Measurements from ENCODE around the gene C20orf144. TPM values are rescaled to one million over a fixed set of nuclear protein-coding genes. Genes with fewer than 3 reads are reported as not detected.

Gene C20orf144
- total and polyA plus RNA-seq, 11 donors, result 0.13 to 0.50 (median 0.15) TPM; not detected in 8

- Histone ChIP-seq H3K27me3 (no peaks in the 10 kb centered on the region), H3K9me3 (no peaks in the 10 kb centered on the region), H3K36me3 (peaks cover 0 to 37% (median 17%) of the 10 kb centered on the region in 9 donors), H3K4me3 (no peak overlapping the region), H3K27ac (no peak overlapping the region), H3K4me1 (peaks cover 0 to 17% (median 6%) of the 10 kb centered on the region in 12 donors)
- ATAC-seq (no peak), DNase-seq (no peak)
- 91 to 93% (median 93%) methylated on average over 6 to 10 of the region's 10 CpGs for WGBS, 4 donors
- TF ChIP-seq, protein P1, sequence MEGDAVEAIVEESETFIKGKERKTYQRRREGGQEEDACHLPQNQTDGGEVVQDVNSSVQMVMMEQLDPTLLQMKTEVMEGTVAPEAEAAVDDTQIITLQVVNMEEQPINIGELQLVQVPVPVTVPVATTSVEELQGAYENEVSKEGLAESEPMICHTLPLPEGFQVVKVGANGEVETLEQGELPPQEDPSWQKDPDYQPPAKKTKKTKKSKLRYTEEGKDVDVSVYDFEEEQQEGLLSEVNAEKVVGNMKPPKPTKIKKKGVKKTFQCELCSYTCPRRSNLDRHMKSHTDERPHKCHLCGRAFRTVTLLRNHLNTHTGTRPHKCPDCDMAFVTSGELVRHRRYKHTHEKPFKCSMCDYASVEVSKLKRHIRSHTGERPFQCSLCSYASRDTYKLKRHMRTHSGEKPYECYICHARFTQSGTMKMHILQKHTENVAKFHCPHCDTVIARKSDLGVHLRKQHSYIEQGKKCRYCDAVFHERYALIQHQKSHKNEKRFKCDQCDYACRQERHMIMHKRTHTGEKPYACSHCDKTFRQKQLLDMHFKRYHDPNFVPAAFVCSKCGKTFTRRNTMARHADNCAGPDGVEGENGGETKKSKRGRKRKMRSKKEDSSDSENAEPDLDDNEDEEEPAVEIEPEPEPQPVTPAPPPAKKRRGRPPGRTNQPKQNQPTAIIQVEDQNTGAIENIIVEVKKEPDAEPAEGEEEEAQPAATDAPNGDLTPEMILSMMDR (IDR thresholded peaks at IDR 0.05), result no peak
- no peak for TF ChIP-seq POLR2A (IDR thresholded peaks at IDR 0.05)
- intact Hi-C loops (cut with DNase I), result no loop called here
Measured at GRCh38 chr20:33656010-33656782, 5.9 kb upstream of the C20orf144 start.

DNA sequence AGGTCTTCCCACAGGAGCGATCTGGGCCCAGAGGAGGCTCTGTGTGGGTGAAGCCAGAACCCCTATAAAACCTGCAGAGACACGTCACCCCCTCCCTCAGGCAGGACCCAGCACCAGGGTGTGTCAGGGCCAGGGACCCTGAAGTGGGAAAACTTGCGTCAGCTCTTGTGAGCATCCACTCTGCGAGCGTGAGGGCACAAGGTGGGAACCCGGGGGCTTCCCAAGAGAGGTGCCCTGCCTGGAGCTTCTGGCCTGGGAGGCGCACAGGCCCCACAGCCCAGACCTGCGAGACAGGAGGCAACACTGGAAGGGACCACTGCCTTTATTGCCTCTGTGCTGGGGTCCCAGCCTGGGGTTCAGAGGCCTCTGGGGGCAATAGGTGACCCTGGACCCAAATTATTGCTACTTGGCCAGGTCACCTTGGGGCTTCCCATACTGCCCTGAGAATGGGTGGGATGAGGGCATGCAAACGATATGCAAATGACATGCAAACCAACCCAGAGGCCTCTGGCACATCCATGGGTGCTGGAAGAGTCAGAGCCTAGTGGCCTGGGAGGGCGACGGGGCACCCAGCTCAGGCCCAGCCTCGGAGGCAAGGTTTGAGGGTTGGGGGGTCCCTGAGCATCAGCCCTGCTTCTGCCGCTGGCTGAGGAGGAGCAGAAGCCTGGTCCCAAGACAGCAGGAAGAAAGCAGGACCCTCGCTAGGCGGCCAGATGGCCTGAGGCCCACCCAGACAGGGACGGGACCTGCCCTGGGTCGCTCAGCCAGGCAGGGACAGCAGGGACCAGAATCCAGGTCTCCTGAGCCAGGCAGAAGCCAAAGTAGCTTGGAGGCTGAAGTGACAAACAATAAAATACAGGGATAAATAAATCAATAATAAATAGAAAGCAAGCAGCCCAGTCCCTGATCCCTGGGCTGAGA lies 5.1 kb upstream of the C20orf144 start:
- WGBS, 4 donors, result 92 to 96% (median 95%) methylated on average over 12 to 17 of the region's 17 CpGs
- intact Hi-C loops (cut with DNase I), result no loop called here

DNA sequence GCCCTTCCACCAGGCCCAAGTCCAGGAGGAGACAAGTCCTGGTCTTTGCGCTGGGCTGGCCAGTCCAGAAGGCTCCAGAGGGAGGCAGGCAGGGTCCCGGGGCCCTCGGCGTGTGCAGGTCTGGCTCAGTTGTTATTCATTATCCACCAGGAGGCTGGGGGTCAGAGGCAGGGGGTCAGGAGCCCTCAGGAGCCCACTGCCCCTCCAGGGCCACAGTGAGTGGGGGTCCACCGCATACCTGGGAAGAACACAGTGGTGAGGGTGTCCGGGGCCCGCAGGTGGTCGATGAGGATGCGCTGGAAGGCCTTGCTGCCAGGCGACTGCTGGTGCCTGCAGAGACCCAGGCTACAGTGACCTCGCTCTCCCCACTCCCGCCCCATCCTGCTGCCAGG lies 4.4 kb upstream of the C20orf144 start:
- intact Hi-C loops (cut with DNase I), result no loop called here
- H3K27ac ChIP-seq, result no peak overlapping the region
- WGBS, 4 donors, result 93 to 98% (median 95%) methylated on average over 12 of the region's 12 CpGs
- peaks cover 0 to 20% (median 7%) of the 10 kb centered on the region in 12 donors for H3K4me1 ChIP-seq
- TF ChIP-seq, protein P1 (IDR thresholded peaks at IDR 0.05), result no peak
- TF ChIP-seq POLR2A (IDR thresholded peaks at IDR 0.05), result no peak
- peaks cover 0 to 37% (median 17%) of the 10 kb centered on the region in 9 donors for H3K36me3 ChIP-seq
- H3K9me3 ChIP-seq, result no peaks in the 10 kb centered on the region
- no peak overlapping the region for H3K4me3 ChIP-seq
- no peak for ATAC-seq
- no peak for DNase-seq
- no peaks in the 10 kb centered on the region for H3K27me3 ChIP-seq

More for the DNA sequence above, 5.1 kb upstream of the C20orf144 start:
- TF ChIP-seq, protein P1 (IDR thresholded peaks at IDR 0.05), result no peak
- no peak for TF ChIP-seq POLR2A (IDR thresholded peaks at IDR 0.05)
- H3K4me1 ChIP-seq, result peaks cover 0 to 17% (median 6%) of the 10 kb centered on the region in 12 donors
- H3K4me3 ChIP-seq, result no peak overlapping the region
- H3K27me3 ChIP-seq, result no peaks in the 10 kb centered on the region
- ATAC-seq (no peak), DNase-seq (no peak)
- peaks cover 0 to 37% (median 17%) of the 10 kb centered on the region in 9 donors for H3K36me3 ChIP-seq
- no peaks in the 10 kb centered on the region for H3K9me3 ChIP-seq
- H3K27ac ChIP-seq, result no peak overlapping the region

- intact Hi-C loops (cut with DNase I), result no loop called here
- TF ChIP-seq, protein P1 (IDR thresholded peaks at IDR 0.05), result no peak
- no peaks in the 10 kb centered on the region for H3K9me3 ChIP-seq
Measured at GRCh38 chr20:33658510-33658909, 3.6 kb upstream of the C20orf144 start.

More at GRCh38 chr20:33658510-33658909, 3.6 kb upstream of the C20orf144 start:
- no peak overlapping the region for H3K4me3 ChIP-seq
- H3K27ac ChIP-seq, result no peak overlapping the region
- WGBS, 4 donors, result 91 to 96% (median 94%) methylated on average over 5 to 8 of the region's 8 CpGs
- ATAC-seq, result no peak
- no peaks in the 10 kb centered on the region for H3K27me3 ChIP-seq
- DNase-seq, result no peak
- peaks cover 0 to 37% (median 17%) of the 10 kb centered on the region in 9 donors for H3K36me3 ChIP-seq
- H3K4me1 ChIP-seq, result peaks cover 0 to 20% (median 9%) of the 10 kb centered on the region in 12 donors
